Cardiac muscle cell (in vitro differentiated cells and primary cell): ENCODE results near the gene AMH. TPM values are rescaled to one million over a fixed set of nuclear protein-coding genes. Genes with fewer than 3 reads are reported as not detected.
A peak's percentile ranks its signal among the peaks of the same experiment; 100 is the strongest.

Source experiments
- DNase-seq, 2 donors: peaks; one replicate each; pipeline versions ENCODE4 v3.0.0 to v3.0.0-alpha.2; 2010 to 2017; ENCODE audit warnings: low read depth in 1 of 2, low spot score in 1 of 2
- H3K27ac ChIP-seq: fragments of 200-600 bp; sonication (generic); 2 replicates; pipeline ENCODE4 v1.5.1; 2016
- H3K27me3 ChIP-seq: fragments of 200-600 bp; sonication (generic); 2 replicates; pipeline ENCODE4 v1.6.0; 2016; ENCODE audit warnings: control low read depth
- H3K36me3 ChIP-seq: fragments of 200-600 bp; sonication (generic); 2 replicates; pipeline ENCODE4 v1.5.1; 2016; ENCODE audit warnings: control low read depth
- H3K4me1 ChIP-seq: fragments of 200-600 bp; sonication (generic); 2 replicates; pipeline ENCODE4 v1.8.1; 2017; ENCODE audit warnings: low read depth, mild to moderate bottlenecking, mixed run types
- H3K4me3 ChIP-seq: fragments of 200-600 bp; sonication (generic); 2 replicates; pipeline ENCODE4 v1.5.1; 2016; ENCODE audit warnings: mild to moderate bottlenecking
- H3K9me3 ChIP-seq: fragments of 200-600 bp; sonication (generic); 2 replicates; pipeline ENCODE4 v1.5.1; 2017; ENCODE audit warnings: low read depth, mild to moderate bottlenecking, control low read depth
- polyA plus RNA-seq: library from polyadenylated mRNA; unstranded; fragments of >200 nt; fragmentation: Nextera tagmentation; extraction: Ambion mirVana; gene quantifications from 2 replicates; pipeline ENCODE4 v1.2.1, GENCODE V29; 2016
- total RNA-seq: library from RNA; depleted of rRNA; stranded (reverse); fragments of >200 nt; gene quantifications from 2 replicates; pipeline ENCODE4 v1.2.3, GENCODE V29; 2016
- TF ChIP-seq, protein P1 (sequence below): IDR thresholded peaks from 2 replicates; pipeline ENCODE4 v1.5.1; 2012; ENCODE audit warnings: low read depth, mild to moderate bottlenecking, low read length

Gene AMH
- total and polyA plus RNA-seq, 2 experiments from 2014 or later, result 24.1 to 71.4 TPM

DNA sequence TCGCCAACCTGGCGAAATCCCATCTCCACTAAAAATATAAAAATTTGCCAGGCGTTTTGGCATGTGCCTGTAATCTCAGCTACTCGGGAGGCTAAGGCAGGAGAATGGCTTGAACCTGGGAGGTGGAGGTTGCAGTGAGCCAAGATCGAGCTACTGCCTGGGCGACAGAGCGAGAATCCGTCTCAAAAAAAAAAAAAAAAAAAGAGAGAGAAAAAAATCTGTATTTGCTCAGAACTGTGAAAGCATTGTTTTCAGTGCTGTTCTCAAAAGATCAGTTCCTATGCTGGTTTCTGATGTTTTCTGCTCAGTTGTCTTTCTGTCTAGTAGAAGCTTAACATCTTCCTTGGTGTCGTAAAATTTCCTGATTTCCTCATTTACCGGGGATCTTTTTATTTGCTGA is 9.9 kb upstream of the AMH start:
- H3K27ac ChIP-seq, result no peak overlapping the region
- no peaks in the 10 kb centered on the region for H3K27me3 ChIP-seq
- H3K4me1 ChIP-seq, result peaks cover 29% of the 10 kb centered on the region
- H3K36me3 ChIP-seq, result peaks cover 7% of the 10 kb centered on the region
- DNase-seq, result peak in 1 of 2 donors; percentile 29
- no peak overlapping the region for H3K4me3 ChIP-seq
- TF ChIP-seq, protein P1, sequence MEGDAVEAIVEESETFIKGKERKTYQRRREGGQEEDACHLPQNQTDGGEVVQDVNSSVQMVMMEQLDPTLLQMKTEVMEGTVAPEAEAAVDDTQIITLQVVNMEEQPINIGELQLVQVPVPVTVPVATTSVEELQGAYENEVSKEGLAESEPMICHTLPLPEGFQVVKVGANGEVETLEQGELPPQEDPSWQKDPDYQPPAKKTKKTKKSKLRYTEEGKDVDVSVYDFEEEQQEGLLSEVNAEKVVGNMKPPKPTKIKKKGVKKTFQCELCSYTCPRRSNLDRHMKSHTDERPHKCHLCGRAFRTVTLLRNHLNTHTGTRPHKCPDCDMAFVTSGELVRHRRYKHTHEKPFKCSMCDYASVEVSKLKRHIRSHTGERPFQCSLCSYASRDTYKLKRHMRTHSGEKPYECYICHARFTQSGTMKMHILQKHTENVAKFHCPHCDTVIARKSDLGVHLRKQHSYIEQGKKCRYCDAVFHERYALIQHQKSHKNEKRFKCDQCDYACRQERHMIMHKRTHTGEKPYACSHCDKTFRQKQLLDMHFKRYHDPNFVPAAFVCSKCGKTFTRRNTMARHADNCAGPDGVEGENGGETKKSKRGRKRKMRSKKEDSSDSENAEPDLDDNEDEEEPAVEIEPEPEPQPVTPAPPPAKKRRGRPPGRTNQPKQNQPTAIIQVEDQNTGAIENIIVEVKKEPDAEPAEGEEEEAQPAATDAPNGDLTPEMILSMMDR, result no peak
- no peaks in the 10 kb centered on the region for H3K9me3 ChIP-seq

DNA sequence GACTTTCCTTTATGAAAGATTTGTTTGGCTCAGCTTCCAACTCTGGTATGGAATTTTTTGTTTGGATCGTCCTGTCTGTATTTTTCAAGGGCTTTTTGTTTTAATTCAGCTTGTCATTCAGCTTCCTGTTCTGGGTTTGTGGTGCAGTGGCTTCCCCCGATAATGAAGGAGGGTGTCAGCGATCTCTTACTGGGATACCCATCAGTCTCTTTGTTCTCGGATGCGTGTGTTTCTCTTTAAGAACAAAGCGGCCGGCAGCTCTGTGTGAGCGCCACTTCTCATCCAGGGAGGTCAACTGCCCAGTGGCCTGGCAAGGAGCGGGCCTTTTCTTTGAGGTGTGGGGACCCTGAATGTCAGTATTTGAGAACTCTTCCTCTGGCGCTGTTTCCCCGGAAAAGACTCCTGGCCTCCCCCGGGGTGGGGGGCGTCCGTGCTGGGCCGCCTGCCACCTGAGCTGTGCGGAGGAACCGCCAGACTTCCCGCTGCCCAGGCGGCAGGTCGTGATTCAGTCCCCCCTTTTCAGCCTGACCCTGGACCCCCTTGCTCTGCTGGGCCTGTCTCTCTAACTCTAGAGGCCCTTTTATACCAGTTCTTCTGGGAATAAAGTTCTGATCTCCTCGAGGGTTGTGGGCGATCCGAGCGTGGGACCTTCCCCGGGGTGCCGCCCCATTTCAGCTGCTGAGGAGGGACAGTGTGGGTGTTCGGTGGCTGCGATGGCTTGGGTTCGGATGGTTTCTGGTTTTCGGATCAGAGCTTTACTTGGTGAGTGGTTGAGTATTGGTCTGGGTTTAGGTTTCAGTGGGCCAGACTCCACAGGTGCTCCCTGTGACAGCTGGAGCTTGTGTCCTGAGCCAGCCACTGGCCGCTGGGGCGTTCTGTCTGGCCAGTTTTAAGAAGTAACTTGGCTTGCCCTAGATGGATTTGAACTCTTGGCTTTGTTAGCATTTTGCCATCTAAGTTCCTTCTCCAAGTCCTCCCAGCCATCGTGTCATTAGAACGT is 9.1 kb upstream of the AMH start:
- peak overlapping the region; percentile 10 for H3K4me3 ChIP-seq
- H3K9me3 ChIP-seq, result no peaks in the 10 kb centered on the region
- peaks cover 15% of the 10 kb centered on the region for H3K36me3 ChIP-seq
- TF ChIP-seq, protein P1, result no peak
- H3K27me3 ChIP-seq, result no peaks in the 10 kb centered on the region
- H3K4me1 ChIP-seq, result peaks cover 28% of the 10 kb centered on the region
- peak in 1 of 2 donors; percentile 76 for DNase-seq
- H3K27ac ChIP-seq, result no peak overlapping the region

DNA sequence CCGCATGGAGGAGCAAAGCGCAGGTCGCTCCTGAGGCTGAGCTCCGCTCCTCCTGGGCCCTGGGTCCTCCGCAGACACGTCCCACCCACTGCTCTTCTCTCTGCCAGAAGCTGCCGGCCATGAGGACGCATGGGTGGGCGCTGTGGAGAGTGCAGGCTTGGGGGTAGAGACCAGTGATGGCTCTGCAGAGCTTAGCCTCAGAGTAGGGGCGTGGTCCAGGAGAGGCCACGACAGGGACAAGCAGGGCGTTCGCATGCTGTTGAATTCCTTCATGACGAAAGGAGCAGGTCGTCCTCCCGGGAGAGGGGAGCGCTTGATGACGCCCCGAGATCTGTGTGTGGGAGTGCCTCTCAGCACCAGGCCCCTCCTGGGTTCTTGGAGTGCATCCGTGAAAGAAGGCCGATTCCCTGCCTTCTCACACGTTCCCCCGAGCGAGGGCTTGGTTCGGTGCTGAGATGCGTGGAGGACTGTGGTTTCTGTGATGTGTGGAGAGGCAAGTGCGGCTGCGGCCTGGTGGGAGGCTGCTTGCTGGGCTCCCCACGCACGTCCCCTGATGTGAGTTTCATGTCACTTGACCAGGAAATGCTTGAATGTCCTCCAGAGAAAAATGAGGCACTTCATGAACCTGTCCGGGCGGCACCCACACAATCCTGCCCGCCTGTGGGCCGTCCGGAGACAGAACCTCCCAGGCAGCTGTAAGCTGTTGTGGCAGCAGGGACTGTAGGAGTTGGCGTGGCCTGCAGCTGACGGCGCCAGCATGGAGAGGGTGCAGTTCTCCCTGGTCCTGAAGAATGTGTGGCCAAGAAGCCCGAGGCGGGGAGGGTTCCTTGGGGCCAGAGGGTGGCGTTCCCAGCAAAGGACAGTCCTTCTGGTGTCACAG is 8.0 kb upstream of the AMH start:
- TF ChIP-seq, protein P1, result no peak
- peaks cover 26% of the 10 kb centered on the region for H3K36me3 ChIP-seq
- H3K9me3 ChIP-seq, result no peaks in the 10 kb centered on the region
- DNase-seq, result no peak
- peaks cover 26% of the 10 kb centered on the region for H3K4me1 ChIP-seq
- H3K27me3 ChIP-seq, result no peaks in the 10 kb centered on the region
- peak overlapping the region; percentile 6 for H3K27ac ChIP-seq
- H3K4me3 ChIP-seq, result no peak overlapping the region

DNA sequence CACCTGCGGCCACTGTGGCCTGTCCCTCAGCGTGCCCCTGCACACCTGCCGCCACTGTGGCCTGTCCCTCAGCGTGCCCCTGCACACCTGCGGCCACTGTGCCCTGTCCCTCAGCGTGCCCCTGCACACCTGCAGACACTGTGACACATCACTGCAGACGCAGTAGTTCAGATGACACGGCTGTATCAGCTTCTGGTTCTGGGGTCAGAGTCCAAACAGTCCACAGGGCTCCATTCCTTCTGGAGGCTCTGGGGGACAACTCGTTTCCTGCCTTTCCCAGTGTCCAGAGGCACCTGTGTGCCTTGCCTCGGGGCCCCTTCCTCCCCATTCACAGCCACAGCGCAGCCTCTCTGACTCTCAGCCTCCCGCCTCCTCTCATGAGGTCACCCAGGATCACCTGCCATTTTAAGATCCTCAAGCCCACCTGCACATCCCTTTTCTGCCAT is 7.0 kb upstream of the AMH start:
- Histone ChIP-seq H3K4me1 (peaks cover 26% of the 10 kb centered on the region), H3K27me3 (no peaks in the 10 kb centered on the region), H3K36me3 (peaks cover 36% of the 10 kb centered on the region), H3K9me3 (no peaks in the 10 kb centered on the region), H3K27ac (no peak overlapping the region), H3K4me3 (no peak overlapping the region)
- DNase-seq, result no peak
- TF ChIP-seq, protein P1, result no peak

DNA sequence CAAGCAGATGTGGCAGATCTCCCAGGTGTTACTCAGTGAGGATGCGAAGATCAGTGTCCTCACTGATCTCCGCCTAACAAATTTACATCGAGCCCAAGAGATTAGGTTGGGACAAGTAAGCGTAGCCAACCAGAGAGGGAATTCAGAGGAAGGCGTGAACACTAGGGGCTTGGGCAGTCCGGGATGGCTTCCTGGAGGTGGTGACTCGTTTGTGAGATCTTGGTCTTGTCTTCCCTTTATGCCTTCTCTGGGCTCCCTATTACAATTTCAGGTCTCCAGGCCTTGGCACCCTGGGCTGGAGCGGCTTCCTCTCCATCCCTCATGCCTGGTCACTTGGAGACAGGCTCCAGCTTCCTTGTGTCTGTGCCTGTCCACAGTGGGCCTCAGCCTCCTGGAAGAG is 6.3 kb upstream of the AMH start:
- Histone ChIP-seq H3K4me3 (no peak overlapping the region), H3K4me1 (peaks cover 21% of the 10 kb centered on the region), H3K9me3 (no peaks in the 10 kb centered on the region), H3K27me3 (no peaks in the 10 kb centered on the region), H3K27ac (no peak overlapping the region), H3K36me3 (peaks cover 41% of the 10 kb centered on the region)
- no peak for DNase-seq
- TF ChIP-seq, protein P1, result no peak
